ENCODE results near the gene LRRC9.

LRRC9 gene

GRCh38 chr14:59925797-59926196, 5.9 kb downstream of the LRRC9 start:
- no peak for TF ChIP-seq GATA2 (IDR thresholded peaks at IDR 0.05; ENCODE audit: low read depth, low read length)
- TF ChIP-seq GATA3 (IDR thresholded peaks at IDR 0.05; ENCODE audit: low read depth, low read length), result no peak

- no peak for TF ChIP-seq GATA3 (IDR thresholded peaks at IDR 0.05; ENCODE audit: low read depth, low read length)
- no peak for TF ChIP-seq GATA2 (IDR thresholded peaks at IDR 0.05; ENCODE audit: low read depth, low read length)
Observed at GRCh38 chr14:59926534-59926933, 6.6 kb downstream of the LRRC9 start.

GRCh38 chr14:59931237-59931636, 11.3 kb downstream of the LRRC9 start:
- no peak for TF ChIP-seq GATA3 (IDR thresholded peaks at IDR 0.05; ENCODE audit: low read depth, low read length)

GRCh38 chr14:59936145-59936544, 16.2 kb downstream of the LRRC9 start:
- no peak for TF ChIP-seq GATA3 (IDR thresholded peaks at IDR 0.05; ENCODE audit: low read depth, low read length)
- TF ChIP-seq GATA2 (IDR thresholded peaks at IDR 0.05; ENCODE audit: low read depth, low read length), result no peak

GRCh38 chr14:59939828-59940227, 19.9 kb downstream of the LRRC9 start:
- TF ChIP-seq GATA3 (IDR thresholded peaks at IDR 0.05; ENCODE audit: low read depth, low read length) (no peak), GATA2 (IDR thresholded peaks at IDR 0.05; ENCODE audit: low read depth, low read length) (no peak)

GRCh38 chr14:59944909-59945308, 25.0 kb downstream of the LRRC9 start:
- TF ChIP-seq GATA2 (IDR thresholded peaks at IDR 0.05; ENCODE audit: low read depth, low read length) (no peak), GATA3 (IDR thresholded peaks at IDR 0.05; ENCODE audit: low read depth, low read length) (no peak)

- TF ChIP-seq GATA3 (IDR thresholded peaks at IDR 0.05; ENCODE audit: low read depth, low read length), result no peak
- no peak for TF ChIP-seq GATA2 (IDR thresholded peaks at IDR 0.05; ENCODE audit: low read depth, low read length)
Observed at GRCh38 chr14:59959668-59960067, 39.7 kb downstream of the LRRC9 start.

GRCh38 chr14:59961518-59962062, 41.6 kb downstream of the LRRC9 start:
- no peak for TF ChIP-seq GATA2 (IDR thresholded peaks at IDR 0.05; ENCODE audit: low read depth, low read length)
- no peak for TF ChIP-seq GATA3 (IDR thresholded peaks at IDR 0.05; ENCODE audit: low read depth, low read length)

- TF ChIP-seq GATA2 (IDR thresholded peaks at IDR 0.05; ENCODE audit: low read depth, low read length) (no peak), GATA3 (IDR thresholded peaks at IDR 0.05; ENCODE audit: low read depth, low read length) (no peak)
Observed at GRCh38 chr14:59964251-59965007, 44.5 kb downstream of the LRRC9 start.

- no peak for TF ChIP-seq GATA2 (IDR thresholded peaks at IDR 0.05; ENCODE audit: low read depth, low read length)
- TF ChIP-seq GATA3 (IDR thresholded peaks at IDR 0.05; ENCODE audit: low read depth, low read length), result no peak
Observed at GRCh38 chr14:59969319-59969718, 49.4 kb downstream of the LRRC9 start.

- no peak for TF ChIP-seq GATA3 (IDR thresholded peaks at IDR 0.05; ENCODE audit: low read depth, low read length)
- TF ChIP-seq GATA2 (IDR thresholded peaks at IDR 0.05; ENCODE audit: low read depth, low read length), result no peak
Observed at GRCh38 chr14:59981564-59981963, 61.6 kb downstream of the LRRC9 start.

GRCh38 chr14:59983048-59983447, 63.1 kb downstream of the LRRC9 start:
- TF ChIP-seq GATA3 (IDR thresholded peaks at IDR 0.05; ENCODE audit: low read depth, low read length) (no peak), GATA2 (IDR thresholded peaks at IDR 0.05; ENCODE audit: low read depth, low read length) (no peak)

GRCh38 chr14:59986556-59987059, 66.7 kb downstream of the LRRC9 start:
- TF ChIP-seq GATA2 (IDR thresholded peaks at IDR 0.05; ENCODE audit: low read depth, low read length) (no peak), GATA3 (IDR thresholded peaks at IDR 0.05; ENCODE audit: low read depth, low read length) (no peak)

GRCh38 chr14:59997449-59997848, 77.5 kb downstream of the LRRC9 start:
- TF ChIP-seq GATA3 (IDR thresholded peaks at IDR 0.05; ENCODE audit: low read depth, low read length) (no peak), GATA2 (IDR thresholded peaks at IDR 0.05; ENCODE audit: low read depth, low read length) (no peak)

- no peak for TF ChIP-seq GATA2 (IDR thresholded peaks at IDR 0.05; ENCODE audit: low read depth, low read length)
- no peak for TF ChIP-seq GATA3 (IDR thresholded peaks at IDR 0.05; ENCODE audit: low read depth, low read length)
Observed at GRCh38 chr14:59997966-59998365, 78.0 kb downstream of the LRRC9 start.

Measured in SH-SY5Y (cell line).